ENCODE results near the gene DOCK10.

The DOCK10 gene

DNA sequence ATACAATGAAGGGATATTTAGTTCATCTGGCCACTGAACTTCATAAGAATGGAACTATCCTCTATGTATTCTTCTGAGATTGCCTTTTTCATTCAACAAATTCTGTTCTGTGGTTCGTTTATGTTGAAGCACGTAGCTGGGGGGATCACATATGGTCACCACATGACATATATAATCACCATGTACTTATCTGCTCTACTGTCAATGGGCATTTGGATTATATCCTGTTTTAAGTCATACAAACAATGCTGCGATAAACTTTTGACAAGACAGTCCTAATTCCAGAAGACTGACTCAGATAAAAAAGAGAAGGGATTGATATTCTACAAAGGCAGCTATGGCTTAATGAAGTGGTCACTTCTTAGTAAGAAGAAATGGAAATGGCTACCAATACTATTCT is 210.1 kb downstream of the DOCK10 start:
- no peak for DNase-seq (ENCODE audit: low spot score)

GRCh38 chr2:224831530-224831929 is 210.7 kb downstream of the DOCK10 start:
- DNase-seq (ENCODE audit: low spot score): no peak

GRCh38 chr2:224820283-224820991 is 221.8 kb downstream of the DOCK10 start:
- DNase-seq (ENCODE audit: low spot score): no peak

DNA sequence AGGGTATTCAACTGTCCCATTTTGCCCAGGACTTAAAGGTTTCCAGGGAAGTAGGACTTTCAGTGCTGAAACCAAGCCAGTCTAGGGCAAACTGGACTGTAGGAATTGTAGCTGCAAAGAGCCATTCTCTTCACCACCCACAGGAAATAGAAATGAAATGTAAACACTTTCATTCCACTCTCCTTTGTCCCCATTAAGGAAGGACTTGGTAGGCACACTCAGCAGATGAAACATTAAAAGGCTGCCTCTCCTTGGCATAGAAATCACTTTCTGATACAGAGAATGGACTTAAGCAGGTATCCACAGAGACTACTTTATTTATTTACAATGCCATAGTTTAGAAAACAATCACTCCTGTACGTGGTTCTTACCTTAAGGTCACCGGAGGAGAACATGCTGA is 223.2 kb downstream of the DOCK10 start:
- DNase-seq (ENCODE audit: low spot score): no peak

DNA sequence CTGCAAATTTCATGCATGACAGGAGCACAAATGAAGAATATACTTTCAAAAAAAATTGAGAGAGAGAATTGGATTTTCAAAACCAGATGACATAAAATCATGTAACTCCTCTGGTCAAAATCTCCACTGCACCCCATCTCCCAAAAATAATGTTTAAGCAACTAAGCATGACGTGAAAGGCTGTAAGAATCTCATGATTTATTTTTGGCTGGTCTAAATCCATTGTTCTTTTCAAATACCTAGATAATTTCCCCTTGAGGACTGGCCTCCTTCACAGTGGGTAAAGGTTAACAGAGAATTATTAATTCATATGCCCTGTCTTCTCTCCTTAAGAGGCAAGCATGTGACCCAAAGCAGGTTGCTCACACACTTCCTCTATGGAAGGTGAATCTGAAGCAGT is 224.6 kb downstream of the DOCK10 start:
- DNase-seq (ENCODE audit: low spot score): no peak

- DNase-seq (ENCODE audit: low spot score): no peak
These were observed 225.5 kb downstream of the DOCK10 start for GRCh38 chr2:224816816-224817215.

GRCh38 chr2:224813578-224813977 is 228.7 kb downstream of the DOCK10 start:
- DNase-seq (ENCODE audit: low spot score): no peak

- no peak for DNase-seq (ENCODE audit: low spot score)
These were observed 234.9 kb downstream of the DOCK10 start for GRCh38 chr2:224807153-224807964.

GRCh38 chr2:224803930-224804329 is 238.3 kb downstream of the DOCK10 start:
- DNase-seq (ENCODE audit: low spot score): no peak

DNA sequence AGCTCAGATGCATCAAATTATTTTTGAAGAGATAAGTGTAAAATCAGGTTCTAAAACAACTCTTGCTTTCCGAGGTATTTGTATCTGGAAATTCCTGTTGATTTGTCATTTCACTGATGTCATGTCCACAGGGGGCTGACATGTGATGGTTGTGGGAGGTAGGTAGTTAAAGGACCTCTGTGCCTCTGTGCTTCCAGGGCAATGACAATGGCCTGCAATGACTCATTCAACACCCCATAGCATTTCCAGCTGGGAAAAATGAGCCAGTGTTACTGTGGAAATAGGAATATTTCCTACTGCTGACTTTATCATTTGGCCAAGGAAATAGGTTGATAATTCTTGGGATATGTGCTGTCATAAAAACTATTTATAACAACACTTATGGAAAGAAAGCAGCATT is 239.9 kb downstream of the DOCK10 start:
- DNase-seq (ENCODE audit: low spot score): no peak

DNA sequence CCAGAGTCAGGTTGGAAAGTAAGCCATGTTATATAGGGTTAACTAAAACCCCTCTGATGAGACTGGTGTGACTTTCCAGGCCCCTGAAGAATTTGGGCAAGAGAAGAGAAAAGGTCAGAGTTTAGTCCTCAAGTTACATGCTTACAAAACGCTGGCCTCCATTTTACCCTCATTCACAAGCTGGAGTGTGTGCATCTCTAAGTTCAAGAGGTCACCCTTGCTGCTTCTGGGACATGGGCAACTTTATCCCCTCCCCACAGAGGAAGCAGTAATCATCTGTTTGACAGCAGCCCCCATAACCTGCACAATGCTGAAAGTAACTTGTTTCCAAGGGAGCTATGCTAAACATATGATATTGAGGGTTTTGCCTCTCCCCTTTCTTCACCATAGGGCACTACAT is 240.9 kb downstream of the DOCK10 start:
- no peak for DNase-seq (ENCODE audit: low spot score)

GRCh38 chr2:224799691-224800090 is 242.6 kb downstream of the DOCK10 start:
- no peak for DNase-seq (ENCODE audit: low spot score)

GRCh38 chr2:224798180-224798579 is 244.1 kb downstream of the DOCK10 start:
- DNase-seq (ENCODE audit: low spot score): no peak

GRCh38 chr2:224796695-224797305 is 245.5 kb downstream of the DOCK10 start:
- DNase-seq (ENCODE audit: low spot score): no peak

DNA sequence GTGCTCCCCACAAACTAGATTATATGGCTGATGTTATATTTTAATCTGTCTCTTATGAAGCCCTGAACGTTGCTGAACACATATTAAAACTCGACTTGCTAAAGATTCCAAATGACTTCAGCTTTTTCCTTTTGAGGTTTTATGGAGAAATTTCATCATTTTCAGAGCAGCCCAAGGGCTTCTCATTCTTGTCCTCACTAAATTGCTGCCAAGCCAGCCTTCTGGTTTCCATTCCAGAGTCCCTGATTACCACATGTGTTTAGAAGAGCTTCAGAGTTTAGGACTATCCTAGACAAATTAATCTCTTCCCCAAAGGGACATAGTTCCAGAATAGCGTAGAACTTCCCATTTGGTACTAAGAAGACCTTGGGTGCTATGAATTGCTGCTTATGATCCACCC is 248.3 kb downstream of the DOCK10 start:
- no peak for DNase-seq (ENCODE audit: low spot score)

DNA sequence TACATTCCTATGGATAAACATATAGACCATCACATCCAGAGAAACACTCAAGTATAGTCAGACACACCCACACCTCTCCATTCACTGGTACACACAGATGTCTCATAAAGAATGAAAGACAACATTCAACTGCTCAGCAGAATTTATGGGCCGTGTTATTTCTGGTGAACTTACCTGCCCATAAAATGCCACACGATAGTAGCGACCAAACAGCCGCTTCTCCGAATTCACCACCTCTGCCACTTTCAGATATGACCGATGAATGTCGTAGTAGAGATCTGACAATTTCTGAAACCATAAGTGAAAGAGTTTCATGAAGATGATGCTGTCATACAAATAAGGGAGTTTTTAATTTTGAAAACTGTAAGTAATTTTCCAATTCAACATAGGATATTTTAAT is 255.4 kb downstream of the DOCK10 start:
- DNase-seq (ENCODE audit: low spot score): no peak

DNA sequence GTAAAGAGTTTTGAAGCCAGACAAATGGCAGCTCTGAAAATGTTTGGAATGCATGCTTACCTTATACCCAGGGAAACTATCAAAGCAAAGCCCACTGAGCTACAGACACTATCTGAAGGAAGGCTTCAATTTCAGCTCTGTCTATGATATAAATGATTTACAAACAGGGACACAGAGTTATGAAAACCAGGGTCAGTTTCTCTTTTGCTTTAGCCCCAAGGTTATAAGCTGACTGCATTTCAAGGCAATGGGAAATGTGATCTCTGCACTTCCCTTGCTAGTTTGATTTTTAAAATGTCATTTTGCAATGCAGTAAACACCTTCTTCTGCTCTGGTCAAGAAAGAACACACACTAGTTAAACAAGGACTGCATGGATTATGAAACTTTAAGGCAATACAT is 260.9 kb downstream of the DOCK10 start:
- DNase-seq (ENCODE audit: low spot score): no peak

DNA sequence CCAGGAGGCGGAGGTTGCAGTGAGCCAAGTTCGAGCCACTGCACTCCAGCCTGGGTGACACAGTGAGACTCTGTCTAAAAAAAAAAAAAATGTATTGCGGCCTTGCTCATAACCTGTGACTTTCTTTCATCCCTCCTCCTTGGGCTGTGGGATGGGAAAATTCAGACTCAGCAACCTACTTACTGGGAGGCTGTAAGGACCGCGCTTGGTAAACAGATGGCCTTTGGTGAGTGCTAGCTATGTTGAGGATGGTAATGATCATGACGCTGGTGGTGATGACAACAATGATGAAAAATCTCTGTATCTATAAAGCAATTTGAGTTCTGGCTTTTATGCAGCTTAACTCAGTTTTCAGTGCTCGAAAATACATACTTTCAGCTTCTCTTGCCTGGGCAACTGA is 261.4 kb downstream of the DOCK10 start:
- no peak for DNase-seq (ENCODE audit: low spot score)

DNA sequence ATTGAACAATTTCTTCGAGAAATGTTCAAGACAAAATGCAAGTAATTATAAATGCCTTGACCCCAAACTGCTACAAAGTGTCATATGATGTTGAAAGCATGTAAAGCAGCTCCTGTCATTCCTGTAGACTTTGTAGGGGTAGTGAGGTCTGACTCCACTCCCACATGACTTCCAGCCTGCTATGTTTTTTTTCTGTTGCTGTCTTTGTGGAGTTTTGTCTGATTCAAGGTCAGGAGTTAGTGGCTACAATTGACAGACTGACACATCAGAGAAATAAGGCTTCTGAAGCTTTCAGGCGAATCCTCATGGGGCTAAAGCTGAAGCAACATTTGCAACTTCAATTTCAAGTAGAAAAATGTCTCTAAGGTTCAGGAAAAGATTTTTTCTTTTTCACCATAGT is 262.2 kb downstream of the DOCK10 start:
- DNase-seq (ENCODE audit: low spot score): no peak

GRCh38 chr2:224778474-224778877 is 263.8 kb downstream of the DOCK10 start:
- DNase-seq (ENCODE audit: low spot score): peak; percentile 23

DNA sequence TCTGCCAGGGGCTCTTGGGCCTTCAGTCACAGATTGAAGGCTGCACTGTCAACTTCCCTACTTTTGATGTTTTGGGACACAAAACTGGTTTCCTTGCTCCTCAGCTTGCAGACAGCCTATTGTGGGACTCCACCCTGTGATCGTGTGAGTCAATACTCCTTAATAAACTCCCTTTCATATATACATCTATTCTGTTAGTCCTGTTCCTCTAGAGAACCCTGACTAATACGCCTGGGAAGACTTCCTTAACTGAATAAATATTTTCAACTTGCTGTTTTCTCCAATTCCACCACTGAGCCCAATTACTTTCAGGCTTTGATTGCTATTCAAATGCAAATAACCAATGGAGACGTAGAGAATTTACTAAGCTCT is 264.7 kb downstream of the DOCK10 start:
- DNase-seq (ENCODE audit: low spot score): no peak

- DNase-seq (ENCODE audit: low spot score): no peak
These were observed 265.3 kb downstream of the DOCK10 start for GRCh38 chr2:224776795-224777558.

DNA sequence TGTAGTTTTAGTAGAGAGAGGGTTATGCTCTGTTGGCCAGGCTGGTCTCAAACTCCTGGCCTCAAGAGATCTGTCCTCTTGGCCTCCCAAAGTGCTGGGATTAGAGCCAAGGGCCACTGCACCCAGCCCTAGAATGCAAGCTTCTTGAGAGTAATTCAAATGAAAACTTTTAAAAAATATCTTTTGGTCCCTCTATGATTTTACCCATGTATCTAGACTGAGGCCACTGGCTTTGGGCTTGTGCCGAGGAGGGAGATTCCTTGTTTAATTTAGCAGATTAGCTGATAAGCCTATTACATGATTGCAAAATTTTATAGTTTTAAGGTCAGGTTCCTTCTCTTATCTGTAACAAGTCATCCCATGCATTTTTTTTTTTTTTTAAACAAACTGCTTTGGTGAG is 266.6 kb downstream of the DOCK10 start:
- no peak for DNase-seq (ENCODE audit: low spot score)

All from HuH-7.5 (cell line).